ENCODE data around the gene ZNF652.
"Not testable (repeated sequence)": the region's sequence is repeated elsewhere in the genome, so short reads cannot be mapped to it uniquely, and the experiment has no call there.

Gene ZNF652

GRCh38 chr17:49384951-49385350, 22.9 kb upstream of the ZNF652 start:
- DNase-seq: no peak

DNA sequence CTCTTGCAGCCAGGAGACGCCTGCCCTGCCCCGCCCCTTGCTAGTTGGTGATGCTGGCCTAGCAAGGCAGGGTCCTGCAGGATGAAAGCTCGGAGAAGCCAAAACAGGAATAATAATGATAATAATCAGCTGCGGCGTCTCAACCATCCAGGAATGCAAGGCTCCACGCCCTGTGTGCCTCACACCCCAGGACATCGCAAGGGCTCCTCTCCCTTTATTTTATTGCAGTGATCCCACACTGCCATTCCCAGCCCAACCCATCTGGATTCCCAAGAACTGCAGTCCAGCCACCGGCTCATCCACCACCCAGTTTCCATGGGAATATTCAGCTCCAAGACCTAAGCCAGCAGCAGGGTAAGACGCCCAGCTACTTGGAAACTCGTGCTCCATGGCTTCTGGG, 21.0 kb upstream of the ZNF652 start:
- DNase-seq: no peak

DNA sequence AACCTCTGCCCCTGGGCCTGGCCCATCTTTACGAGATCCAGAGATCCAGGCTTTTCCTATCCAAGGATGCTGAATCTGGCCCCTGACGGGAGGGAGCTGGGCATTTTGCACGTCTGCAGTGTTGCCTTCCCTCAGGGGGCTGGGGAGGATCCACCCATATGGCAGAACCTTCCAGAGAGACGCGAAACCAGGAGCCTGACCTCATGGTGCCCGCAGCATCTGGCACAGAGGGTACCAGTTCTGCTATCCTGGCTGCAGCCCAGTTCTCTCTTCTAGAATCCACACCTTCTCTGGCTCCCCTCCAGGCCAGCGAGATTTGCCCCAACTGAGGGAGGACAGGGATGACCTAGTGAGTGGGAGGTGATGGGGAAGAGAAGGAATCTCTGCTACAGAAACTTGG, 20.5 kb upstream of the ZNF652 start:
- no peak for DNase-seq

DNA sequence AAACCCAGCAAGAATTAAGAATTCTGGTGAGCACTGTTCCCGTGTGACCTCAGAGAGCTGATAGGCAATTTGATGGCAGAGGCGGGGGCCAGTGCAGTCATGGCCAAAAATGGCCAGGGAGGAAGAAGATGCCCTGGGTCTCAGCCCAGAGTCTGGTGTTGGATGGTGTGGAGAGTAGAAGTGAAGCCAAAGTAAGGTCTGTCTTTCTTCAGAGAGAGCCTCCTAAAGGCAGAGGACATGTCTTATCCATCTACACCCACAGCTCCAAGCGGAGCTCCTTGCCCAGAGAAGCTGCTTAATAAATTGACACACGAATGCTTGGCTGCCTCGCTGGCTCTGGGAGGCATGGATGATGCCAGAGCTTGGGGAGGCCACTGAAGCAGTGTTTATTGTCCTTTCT, 19.7 kb upstream of the ZNF652 start:
- no peak for DNase-seq

- DNase-seq: no peak
These were observed 19.0 kb upstream of the ZNF652 start for GRCh38 chr17:49381033-49381432.

DNA sequence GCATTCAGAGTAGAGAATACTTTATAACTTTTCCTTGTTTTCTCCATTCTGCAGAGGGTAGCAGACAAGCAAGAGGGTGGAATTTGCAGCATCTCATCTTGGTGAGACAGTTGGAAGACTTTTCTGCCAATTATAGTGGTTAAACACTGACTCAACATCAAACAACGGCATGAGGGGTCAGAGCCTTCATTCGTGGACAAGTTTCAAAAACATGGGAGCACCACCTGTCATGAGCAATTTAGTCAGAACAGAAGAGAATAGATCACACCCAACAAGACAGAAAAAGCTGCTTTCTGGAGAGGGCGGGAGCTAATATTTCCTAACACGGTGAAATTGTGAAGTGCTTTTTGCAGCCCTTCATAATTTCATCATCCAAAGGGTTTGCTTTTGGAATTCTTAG, 17.9 kb upstream of the ZNF652 start:
- DNase-seq: no peak

DNA sequence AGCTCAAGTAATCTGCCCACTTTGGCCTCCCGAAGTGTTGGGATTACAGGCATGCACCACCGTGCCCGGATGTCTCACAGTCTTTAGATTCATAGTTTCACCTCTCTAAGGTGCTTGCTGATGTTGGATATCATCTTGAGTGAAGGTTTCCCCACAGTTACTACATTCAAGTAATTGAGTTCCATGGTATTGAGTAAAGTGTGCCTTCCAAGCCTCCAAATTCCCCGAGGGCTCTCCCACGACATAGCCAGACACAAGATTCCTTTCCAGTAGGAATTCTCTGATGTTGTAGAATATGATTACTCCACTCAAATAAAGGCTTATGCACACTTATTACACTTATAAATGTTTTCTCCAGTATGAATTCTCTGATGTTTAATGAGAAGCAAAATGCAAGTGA, 16.3 kb upstream of the ZNF652 start:
- no peak for DNase-seq

- no peak for DNase-seq
These were observed 13.5 kb upstream of the ZNF652 start for GRCh38 chr17:49375544-49375943.

DNA sequence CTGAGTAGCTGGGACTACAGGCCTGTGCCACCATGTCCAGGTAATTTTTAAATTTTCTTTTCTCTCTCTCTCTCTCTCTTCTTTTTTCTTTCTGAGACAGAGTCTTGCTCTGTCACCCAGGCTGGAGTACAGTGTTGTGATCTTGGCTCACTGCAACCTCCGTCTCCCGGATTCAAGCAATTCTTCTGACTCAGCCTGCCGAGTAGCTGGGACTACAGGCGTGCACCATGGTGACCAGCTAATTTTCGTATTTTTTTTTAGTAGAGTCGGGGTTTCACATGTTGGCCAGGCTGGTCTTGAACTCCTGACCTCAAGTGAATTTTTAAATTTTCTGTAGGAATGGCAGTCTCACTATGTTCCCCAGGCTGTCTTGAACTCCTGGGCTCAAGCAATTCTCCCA, 11.1 kb upstream of the ZNF652 start:
- no peak for DNase-seq

DNA sequence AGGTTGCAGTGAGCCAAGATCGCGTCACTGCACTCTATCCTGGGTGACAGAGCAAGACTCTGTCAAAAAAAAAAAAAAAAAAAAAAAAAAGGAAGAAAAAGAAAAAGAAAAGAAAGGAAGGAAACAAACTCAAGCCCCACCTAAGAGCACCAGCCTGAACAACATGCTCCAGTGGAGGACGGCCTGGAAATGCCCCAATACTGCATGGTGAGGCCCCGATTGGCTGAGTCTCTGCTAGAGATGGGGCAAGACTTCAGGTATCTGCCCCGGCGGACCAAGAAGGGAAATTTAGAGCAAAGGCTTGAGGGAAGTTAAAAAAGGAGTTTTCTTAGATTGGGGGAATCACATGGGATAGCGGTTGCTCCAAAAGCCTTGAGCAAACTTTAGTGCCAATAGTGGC, 10.4 kb upstream of the ZNF652 start:
- no peak for DNase-seq

- DNase-seq: no peak
These were observed 9.2 kb upstream of the ZNF652 start for GRCh38 chr17:49370971-49371834.

- DNase-seq: no peak
These were observed 7.7 kb upstream of the ZNF652 start for GRCh38 chr17:49369760-49370159.

DNA sequence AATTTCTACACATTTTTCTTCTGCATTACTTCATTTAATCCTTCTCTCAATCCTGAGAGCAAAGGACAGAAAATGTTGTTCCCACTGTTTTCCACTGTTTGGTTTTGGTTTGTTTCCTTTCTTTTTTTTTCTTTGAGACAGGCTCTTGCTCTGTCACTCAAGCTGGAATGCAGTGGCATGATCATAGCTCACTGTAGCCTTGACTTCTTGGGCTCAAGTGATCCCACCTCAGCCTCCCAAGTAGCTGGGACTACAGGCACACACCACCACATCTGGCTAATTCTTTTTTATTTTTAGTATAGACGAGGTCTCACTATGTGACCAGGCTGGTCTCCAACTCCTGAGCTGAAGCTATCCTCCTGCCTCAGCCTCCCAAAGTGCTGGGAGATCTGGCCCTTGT, 7.0 kb upstream of the ZNF652 start:
- no peak for DNase-seq

DNA sequence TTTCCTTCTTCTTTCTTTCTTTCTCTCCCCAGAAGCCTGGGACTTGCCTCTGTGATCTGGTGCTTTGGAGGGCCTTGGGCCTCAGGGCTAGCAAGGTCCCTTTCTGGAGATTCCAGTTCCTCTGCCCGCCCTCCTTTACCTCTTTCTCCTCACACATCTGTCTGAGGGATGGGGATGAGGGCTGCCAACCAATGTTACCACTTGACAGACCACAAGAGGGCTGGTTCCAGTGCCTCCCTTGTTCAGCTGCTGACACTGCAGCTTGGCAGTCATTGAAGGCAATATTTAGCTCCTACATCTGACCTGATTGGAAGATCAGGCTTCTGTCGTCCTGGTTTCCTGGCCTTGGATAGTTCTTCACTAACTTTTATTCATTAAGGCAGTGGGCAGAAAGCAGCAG, 3.6 kb upstream of the ZNF652 start:
- DNase-seq: no peak

DNA sequence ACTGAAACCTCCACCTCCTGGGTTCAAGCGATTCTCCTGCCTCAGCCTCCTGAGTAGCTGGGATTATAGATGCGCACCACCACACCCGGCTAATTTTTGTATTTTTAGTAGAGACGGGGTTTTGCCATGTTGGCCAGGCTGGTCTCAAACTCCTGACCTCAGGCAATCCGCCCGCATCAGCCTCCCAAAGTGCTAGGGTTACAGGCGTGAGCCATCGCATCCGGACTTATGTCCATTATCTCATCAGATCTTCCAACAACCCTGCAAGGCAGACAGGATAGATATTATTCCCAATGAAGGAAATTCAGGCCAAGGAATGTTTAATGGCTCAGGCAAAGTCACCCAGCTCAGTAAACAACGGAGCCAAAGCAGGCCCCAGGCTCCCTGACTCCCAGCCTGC, 3.1 kb upstream of the ZNF652 start:
- DNase-seq: not testable (repeated sequence)

GRCh38 chr17:49364119-49364518, 2.1 kb upstream of the ZNF652 start:
- DNase-seq: no peak

- DNase-seq: no peak
These were observed 1.2 kb upstream of the ZNF652 start for GRCh38 chr17:49363251-49363650.

- no peak for DNase-seq
These were observed 670 bp upstream of the ZNF652 start for GRCh38 chr17:49362723-49363117.

GRCh38 chr17:49361129-49361901, 735 bp downstream of the ZNF652 start:
- DNase-seq: no peak

- DNase-seq: no peak
These were observed 1.3 kb downstream of the ZNF652 start for GRCh38 chr17:49360796-49361128.

DNA sequence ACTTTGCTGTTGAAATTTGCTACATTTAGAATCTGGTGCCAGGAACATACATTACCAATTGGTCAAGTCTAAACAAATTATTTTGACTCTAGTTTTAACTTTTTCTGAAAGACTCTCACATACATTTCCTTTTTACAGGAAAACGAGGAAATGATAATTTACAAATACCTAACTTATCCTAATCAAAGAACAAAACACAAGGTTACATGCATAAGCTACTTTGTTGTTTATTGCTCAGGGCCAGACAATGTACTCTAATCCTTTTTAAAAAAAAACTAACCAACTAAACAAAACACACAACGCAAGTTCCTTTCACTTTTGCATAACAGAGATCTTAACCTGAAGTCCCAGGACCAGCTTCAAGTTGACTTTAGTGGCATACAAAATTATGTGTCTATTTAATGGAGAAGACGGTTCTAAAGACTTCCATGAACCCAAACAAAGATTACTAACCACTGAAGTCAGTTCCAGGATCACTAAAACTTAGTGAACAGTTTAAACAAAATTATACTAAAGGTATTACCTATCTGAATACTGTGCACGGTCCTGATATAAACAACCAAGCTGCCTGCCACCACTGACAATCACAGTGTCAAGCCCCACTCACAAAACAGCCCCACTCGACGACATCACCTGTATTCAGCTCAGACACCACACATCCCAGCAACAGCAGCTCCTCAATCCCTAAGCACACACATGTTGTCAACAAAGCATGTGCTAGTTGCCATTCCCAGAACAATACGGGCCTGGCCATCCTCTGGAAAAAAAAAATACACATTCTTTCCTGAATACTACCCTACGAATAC, 1.9 kb downstream of the ZNF652 start:
- no peak for DNase-seq

- no peak for DNase-seq
These were observed 3.3 kb downstream of the ZNF652 start for GRCh38 chr17:49358641-49359247.

- DNase-seq: no peak
These were observed 4.5 kb downstream of the ZNF652 start for GRCh38 chr17:49357516-49357915.
